Neutrophil (primary cell): Measurements from ENCODE around the gene ERGIC3.

Experiments
- H3K27ac ChIP-seq: fragments of 200-600 bp; sonication (generic); 2 replicates; pipeline ENCODE4 v1.5.1; 2016; ENCODE audit warnings: mild to moderate bottlenecking, moderate library complexity
- H3K27me3 ChIP-seq: fragments of 200-600 bp; sonication (generic); 2 replicates; pipeline ENCODE4 v1.6.0; 2016; ENCODE audit warnings: mild to moderate bottlenecking
- H3K36me3 ChIP-seq: fragments of 200-600 bp; sonication (generic); 2 replicates; pipeline ENCODE4 v1.5.1; 2017
- H3K4me1 ChIP-seq, 2 experiments: fragments of 200-600 bp in 1 of 2; sonication (generic) in 1 of 2; 1 replicate in 1 of 2; 2 replicates in 1 of 2; pipeline versions ENCODE4 v1.5.1 to v1.6.1; 2013 to 2016; ENCODE audit warnings: low read depth in 1 of 2, low read length in 1 of 2, mild to moderate bottlenecking in 1 of 2, moderate library complexity in 1 of 2; ENCODE audit not compliant: control insufficient read depth in 1 of 2, insufficient read depth in 1 of 2
- H3K4me3 ChIP-seq, 2 experiments: fragments of 200-600 bp in 1 of 2; sonication (generic) in 1 of 2; 1 replicate in 1 of 2; 2 replicates in 1 of 2; pipeline ENCODE4 v1.5.1; 2013 to 2016; ENCODE audit warnings: low read depth in 1 of 2, low read length in 1 of 2, mild to moderate bottlenecking in 1 of 2, moderate library complexity in 1 of 2
- H3K9me3 ChIP-seq: fragments of 200-600 bp; sonication (generic); 2 replicates; pipeline ENCODE4 v1.5.1; 2016
- TF ChIP-seq, protein P1 (sequence below): fragments of 200-600 bp; sonication (generic); IDR thresholded peaks from 2 replicates; pipeline ENCODE4 v1.5.1; 2016; ENCODE audit warnings: antibody characterized with exemption

The ERGIC3 gene

GRCh38 chr20:35506179-35506578 lies 35.7 kb upstream of the ERGIC3 start:
- TF ChIP-seq, protein P1, sequence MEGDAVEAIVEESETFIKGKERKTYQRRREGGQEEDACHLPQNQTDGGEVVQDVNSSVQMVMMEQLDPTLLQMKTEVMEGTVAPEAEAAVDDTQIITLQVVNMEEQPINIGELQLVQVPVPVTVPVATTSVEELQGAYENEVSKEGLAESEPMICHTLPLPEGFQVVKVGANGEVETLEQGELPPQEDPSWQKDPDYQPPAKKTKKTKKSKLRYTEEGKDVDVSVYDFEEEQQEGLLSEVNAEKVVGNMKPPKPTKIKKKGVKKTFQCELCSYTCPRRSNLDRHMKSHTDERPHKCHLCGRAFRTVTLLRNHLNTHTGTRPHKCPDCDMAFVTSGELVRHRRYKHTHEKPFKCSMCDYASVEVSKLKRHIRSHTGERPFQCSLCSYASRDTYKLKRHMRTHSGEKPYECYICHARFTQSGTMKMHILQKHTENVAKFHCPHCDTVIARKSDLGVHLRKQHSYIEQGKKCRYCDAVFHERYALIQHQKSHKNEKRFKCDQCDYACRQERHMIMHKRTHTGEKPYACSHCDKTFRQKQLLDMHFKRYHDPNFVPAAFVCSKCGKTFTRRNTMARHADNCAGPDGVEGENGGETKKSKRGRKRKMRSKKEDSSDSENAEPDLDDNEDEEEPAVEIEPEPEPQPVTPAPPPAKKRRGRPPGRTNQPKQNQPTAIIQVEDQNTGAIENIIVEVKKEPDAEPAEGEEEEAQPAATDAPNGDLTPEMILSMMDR, result no peak

GRCh38 chr20:35506872-35507638 lies 34.8 kb upstream of the ERGIC3 start:
- TF ChIP-seq, protein P1, result no peak
- no peaks in the 10 kb centered on the region for H3K4me1 ChIP-seq
- H3K27me3 ChIP-seq, result no peaks in the 10 kb centered on the region
- no peak overlapping the region for H3K4me3 ChIP-seq
- H3K27ac ChIP-seq, result no peak overlapping the region
- no peaks in the 10 kb centered on the region for H3K9me3 ChIP-seq
- peaks cover 99% of the 10 kb centered on the region for H3K36me3 ChIP-seq

More at GRCh38 chr20:35506179-35506578, 35.7 kb upstream of the ERGIC3 start:
- no peak overlapping the region for H3K4me3 ChIP-seq
- H3K4me1 ChIP-seq, result no peaks in the 10 kb centered on the region
- H3K27me3 ChIP-seq, result no peaks in the 10 kb centered on the region
- no peak overlapping the region for H3K27ac ChIP-seq
- H3K9me3 ChIP-seq, result no peaks in the 10 kb centered on the region
- H3K36me3 ChIP-seq, result peaks cover 99% of the 10 kb centered on the region

- TF ChIP-seq, protein P1, result no peak
These were observed 33.2 kb upstream of the ERGIC3 start for GRCh38 chr20:35508493-35509218.

DNA sequence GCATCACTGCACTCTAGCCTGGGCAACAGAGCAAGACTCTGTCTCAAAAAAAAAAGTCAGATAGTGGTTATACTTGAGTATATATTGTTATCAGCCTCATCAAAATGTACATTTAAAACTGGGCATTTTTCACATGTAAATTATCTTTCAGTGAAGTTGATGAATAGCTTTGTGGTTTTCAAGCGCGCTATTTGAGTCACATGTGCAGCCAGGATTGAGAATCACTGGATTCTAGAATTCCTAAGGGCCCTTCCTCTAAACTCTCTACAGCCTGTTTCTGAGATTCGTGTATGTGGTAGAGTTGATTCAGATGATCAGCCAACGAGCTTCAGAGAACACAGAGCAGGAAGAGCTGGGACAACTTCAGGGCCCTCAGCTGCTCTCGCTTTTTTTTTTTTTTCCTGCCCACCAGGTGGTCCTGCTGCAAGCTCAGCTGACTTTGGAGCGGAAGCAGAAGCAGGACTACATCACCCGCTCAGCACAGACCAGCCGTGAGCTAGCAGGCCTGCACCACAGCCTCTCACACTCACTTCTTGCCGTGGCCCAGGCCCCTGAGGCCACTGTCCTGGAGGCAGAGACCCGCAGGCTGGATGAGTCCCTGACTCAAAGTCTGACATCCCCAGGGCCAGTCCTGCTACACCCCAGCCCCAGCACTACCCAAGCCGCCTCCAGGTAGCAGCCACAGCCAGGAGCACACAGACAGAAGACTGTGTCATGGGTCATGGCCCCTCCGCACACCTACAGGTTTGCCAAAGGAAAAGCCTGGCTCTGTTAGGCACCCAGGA lies 30.7 kb upstream of the ERGIC3 start:
- TF ChIP-seq, protein P1, result no peak
- Histone ChIP-seq H3K4me3 (no peak overlapping the region), H3K9me3 (no peaks in the 10 kb centered on the region), H3K4me1 (no peaks in the 10 kb centered on the region), H3K27ac (no peak overlapping the region), H3K36me3 (peaks cover 98% of the 10 kb centered on the region), H3K27me3 (no peaks in the 10 kb centered on the region)

More at GRCh38 chr20:35508493-35509218, 33.2 kb upstream of the ERGIC3 start:
- Histone ChIP-seq H3K36me3 (peaks cover 98% of the 10 kb centered on the region), H3K9me3 (no peaks in the 10 kb centered on the region), H3K4me1 (no peaks in the 10 kb centered on the region), H3K4me3 (no peak overlapping the region), H3K27me3 (no peaks in the 10 kb centered on the region), H3K27ac (no peak overlapping the region)

DNA sequence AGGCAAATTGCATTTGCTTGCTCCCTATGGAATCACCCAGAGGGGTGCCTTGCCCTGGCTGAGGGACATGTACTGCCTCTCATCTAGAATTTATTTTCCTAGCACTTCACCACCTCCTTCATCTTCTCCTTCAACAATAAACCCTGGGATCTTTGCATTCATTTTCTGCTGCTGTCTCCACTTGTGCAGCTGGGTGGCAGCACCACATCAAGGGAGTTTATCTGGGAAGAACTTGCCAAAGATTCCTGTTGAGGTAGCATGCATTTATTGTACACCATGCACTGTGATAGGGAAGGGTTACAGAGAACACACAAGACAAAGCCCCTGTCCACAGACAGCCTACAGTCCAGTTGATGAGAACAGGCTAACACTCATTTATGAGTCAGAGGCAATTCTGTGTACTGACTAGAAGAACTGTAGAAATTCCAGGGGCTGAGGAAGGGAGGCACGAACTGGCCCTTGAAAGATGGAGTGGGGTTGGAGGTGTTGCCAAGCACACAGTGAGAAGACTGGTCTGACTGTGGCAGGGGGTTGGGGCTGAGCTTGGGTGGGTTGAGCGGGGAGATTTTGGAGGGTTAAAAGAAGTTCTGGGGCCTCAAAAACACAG lies 30.0 kb upstream of the ERGIC3 start:
- no peak overlapping the region for H3K4me3 ChIP-seq
- peaks cover 91% of the 10 kb centered on the region for H3K36me3 ChIP-seq
- H3K9me3 ChIP-seq, result no peaks in the 10 kb centered on the region
- H3K27me3 ChIP-seq, result no peaks in the 10 kb centered on the region
- H3K4me1 ChIP-seq, result no peaks in the 10 kb centered on the region
- TF ChIP-seq, protein P1, result no peak
- no peak overlapping the region for H3K27ac ChIP-seq
